Endothelial cell of umbilical vein (primary cell): ENCODE results near the gene SLC4A4. TPM values are rescaled to one million over a fixed set of nuclear protein-coding genes. Genes with fewer than 3 reads are reported as not detected.

ENCODE experiments used
- BruUV-seq: library from RNA; stranded (reverse); fragments of 400-500 nt; replicated peaks from 2 replicates; lab custom pipeline; 2021; lab: Mats Ljungman, UMichigan
- CTCF ChIA-PET: fragments of 300-600, 350-600 bp; sonication (Branson Sonifier 250); formaldehyde crosslinking; loops from one replicate; lab custom pipeline; 2021; ENCODE audit warnings: antibody characterized with exemption, inconsistent platforms; lab: Charles Lee
- POLR2A ChIA-PET: fragments of 300-600, 350-600 bp; sonication (Branson Sonifier 250); formaldehyde crosslinking; loops from one replicate; lab custom pipeline; 2021; ENCODE audit warnings: antibody characterized with exemption, inconsistent platforms; lab: Charles Lee
- DNase-seq: peaks from one replicate; pipeline ENCODE4 v3.0.0-alpha.2; 2011; ENCODE audit warnings: low read depth, low spot score
- FAIRE-seq: peaks from 2 replicates; lab custom pipeline; 2011; peaks lifted over from hg19 to GRCh38; lab: Jason Lieb, UNC
- H2AFZ ChIP-seq: 2 replicates; pipeline ENCODE4 v1.6.0; 2012; ENCODE audit warnings: low read depth, low read length, control low read depth, inconsistent platforms
- H3K27ac ChIP-seq: 2 replicates; pipeline ENCODE4 v1.5.1; 2011; ENCODE audit warnings: low read depth, mild to moderate bottlenecking, control low read depth, low read length, moderate library complexity; ENCODE audit not compliant: insufficient read depth
- H3K27me3 ChIP-seq, 2 experiments: 2 replicates each; pipeline versions ENCODE4 v1.6.0 to v1.6.1; 2011; ENCODE audit warnings: low read length in 2 of 2, mixed read lengths in 1 of 2; ENCODE audit not compliant: control insufficient read depth in 2 of 2, insufficient read depth in 2 of 2
- H3K36me3 ChIP-seq, 2 experiments: 2 replicates in 1 of 2; 3 replicates in 1 of 2; pipeline ENCODE4 v1.5.1; 2011; ENCODE audit warnings: low read length in 2 of 2, mild to moderate bottlenecking in 1 of 2, moderate library complexity in 1 of 2; ENCODE audit not compliant: control insufficient read depth in 2 of 2, insufficient read depth in 2 of 2; ENCODE audit errors: extremely low read depth in 1 of 2
- H3K4me1 ChIP-seq: 3 replicates; pipeline ENCODE4 v1.5.1; 2011; ENCODE audit warnings: mild to moderate bottlenecking, low read length; ENCODE audit not compliant: control insufficient read depth, insufficient read depth; ENCODE audit errors: extremely low read depth
- H3K4me2 ChIP-seq: 2 replicates; pipeline ENCODE4 v1.6.1; 2011; ENCODE audit warnings: low read length, control low read depth, mixed read lengths; ENCODE audit not compliant: insufficient read depth
- H3K4me3 ChIP-seq, 3 experiments: fragments of 200-600 bp in 1 of 3; sonication (generic), shearing (Covaris generic) in 1 of 3; replicated peaks in 1 of 3; 2 replicates each; pipeline ENCODE4 v1.5.1; 2011 to 2016; ENCODE audit warnings: control low read depth in 3 of 3, low read length in 3 of 3, mild to moderate bottlenecking in 2 of 3, inconsistent platforms in 1 of 3, low read depth in 1 of 3, moderate library complexity in 1 of 3; ENCODE audit not compliant: insufficient read depth in 1 of 3
- H3K79me2 ChIP-seq: 2 replicates; pipeline ENCODE4 v1.6.0; 2012; ENCODE audit warnings: low read length, inconsistent platforms; ENCODE audit not compliant: control insufficient read depth, insufficient read depth
- H3K9ac ChIP-seq: replicated peaks from 2 replicates; pipeline ENCODE3; 2011; ENCODE audit warnings: low read length, control low read depth; ENCODE audit not compliant: insufficient read depth; ENCODE audit errors: extremely low read depth
- H3K9me1 ChIP-seq: replicated peaks from 3 replicates; pipeline ENCODE4 v1.6.0; 2011; ENCODE audit warnings: mild to moderate bottlenecking, low read length; ENCODE audit not compliant: control insufficient read depth, insufficient read depth; ENCODE audit errors: extremely low read depth
- H3K9me3 ChIP-seq: replicated peaks from 2 replicates; pipeline ENCODE4 v1.5.1; 2012; ENCODE audit warnings: low read length, inconsistent platforms; ENCODE audit not compliant: control insufficient read depth, insufficient read depth
- H4K20me1 ChIP-seq: replicated peaks from 2 replicates; pipeline ENCODE3; 2011; ENCODE audit warnings: mild to moderate bottlenecking, low read length; ENCODE audit not compliant: control insufficient read depth, insufficient read depth; ENCODE audit errors: extremely low read depth
- CTCF ChIP-seq, 2 donors: IDR thresholded peaks; 1 replicate in 1 of 2; 2 replicates in 1 of 2; pipeline ENCODE4 v1.5.1; 2011; ENCODE audit warnings: low read length in 2 of 2, mild to moderate bottlenecking in 2 of 2, moderate library complexity in 2 of 2, control low read depth in 1 of 2, inconsistent platforms in 1 of 2, low read depth in 1 of 2; ENCODE audit not compliant: insufficient read depth in 1 of 2; ENCODE audit errors: extremely low read depth in 1 of 2
- EZH2 ChIP-seq: IDR thresholded peaks from 2 replicates; pipeline ENCODE4 v1.6.1; 2012; ENCODE audit warnings: borderline replicate concordance, low read depth, mild to moderate bottlenecking, moderate library complexity, low read length, inconsistent platforms; ENCODE audit not compliant: severe bottlenecking
- FOS ChIP-seq: IDR thresholded peaks from 2 replicates; pipeline ENCODE4 v1.6.1; 2011; ENCODE audit warnings: mild to moderate bottlenecking, low read length, moderate library complexity, borderline replicate concordance; ENCODE audit not compliant: insufficient read depth
- GATA2 ChIP-seq: IDR thresholded peaks from 2 replicates; pipeline ENCODE4 v1.7.0; 2011; ENCODE audit warnings: low read depth, mild to moderate bottlenecking, moderate library complexity, mixed read lengths, low read length; ENCODE audit not compliant: insufficient read length, insufficient read depth
- JUN ChIP-seq: IDR thresholded peaks from 2 replicates; pipeline ENCODE4 v1.6.1; 2011; ENCODE audit warnings: borderline replicate concordance, low read depth; ENCODE audit not compliant: insufficient read length, insufficient read depth
- MAX ChIP-seq: IDR thresholded peaks from 2 replicates; pipeline ENCODE4 v1.6.1; 2011; ENCODE audit not compliant: insufficient read depth, insufficient read length
- MYC ChIP-seq: IDR thresholded peaks from one replicate; pipeline ENCODE4 v1.6.1; 2011; ENCODE audit warnings: mild to moderate bottlenecking, low read depth, low read length
- POLR2A ChIP-seq: IDR thresholded peaks from 2 replicates; pipeline ENCODE4 v1.6.1; 2012; ENCODE audit warnings: low read depth, mild to moderate bottlenecking, control low read depth, low read length
- POLR2AphosphoS5 ChIP-seq: IDR thresholded peaks from 2 replicates; pipeline ENCODE4 v1.6.1; 2012; ENCODE audit warnings: low read depth, mild to moderate bottlenecking, control low read depth, low read length, moderate library complexity; ENCODE audit not compliant: insufficient read depth
- dilution Hi-C: fragments of 300-500 bp; cut with MboI; formaldehyde crosslinking; loops from one replicate; pipeline ENCODE4 v1.15.0; 2019; ENCODE audit warnings: low sequenced_read_pairs; ENCODE audit not compliant: extremely low pct_ligation_motif_present
- intact Hi-C: fragments of 100-400 bp; cut with micrococcal nuclease; formaldehyde crosslinking; loops from one replicate; pipeline ENCODE4 v1.10.0; 2022
- polyA plus RNA-seq, 4 experiments: library from polyadenylated mRNA; depleted of rRNA in 3 of 4; stranded (reverse) in 3 of 4; unstranded in 1 of 4; fragments of >200 nt; gene quantifications; 2 replicates each; pipeline versions ENCODE4 v1.2.1 to v1.2.3, GENCODE V29; 2011 to 2012; ENCODE audit warnings: missing spikeins in 1 of 4
- total RNA-seq: library from RNA; stranded (reverse); gene quantifications from 2 replicates; pipeline ENCODE4 v1.2.3, GENCODE V29; 2021

Gene SLC4A4
- total and polyA plus RNA-seq, 2 donors (not counting 3 experiments of a cell fraction or from before 2014, with no cell fraction given), result not detected

GRCh38 chr4:71607780-71608677, 269.2 kb downstream of the SLC4A4 start:
- no peak for TF ChIP-seq POLR2AphosphoS5
- no peak for TF ChIP-seq EZH2
- Histone ChIP-seq H4K20me1 (no peaks in the 10 kb centered on the region), H3K4me2 (no peak overlapping the region), H3K9ac (no peak overlapping the region), H3K4me1 (no peaks in the 10 kb centered on the region), H3K27me3 (no peaks in the 10 kb centered on the region), H3K9me1 (no peaks in the 10 kb centered on the region), H3K79me2 (no peaks in the 10 kb centered on the region), H3K4me3 (no peak overlapping the region), H3K36me3 (no peaks in the 10 kb centered on the region), H3K27ac (no peak overlapping the region), H3K9me3 (no peaks in the 10 kb centered on the region), H2AFZ (no peak overlapping the region)
- dilution Hi-C loops, result no loop called here
- intact Hi-C loops, result no loop called here
- ChIA-PET POLR2A (no interaction called here), CTCF (no interaction called here)
- BruUV-seq, result no TSS peak
- DNase-seq (no peak), FAIRE-seq (no peak)

GRCh38 chr4:71608678-71609071, 269.9 kb downstream of the SLC4A4 start:
- H3K4me2 ChIP-seq, result no peak overlapping the region
- no peak overlapping the region for H3K9ac ChIP-seq
- H3K36me3 ChIP-seq, result no peaks in the 10 kb centered on the region
- no TSS peak for BruUV-seq
- H4K20me1 ChIP-seq, result no peaks in the 10 kb centered on the region
- H3K9me1 ChIP-seq, result no peaks in the 10 kb centered on the region
- no peak overlapping the region for H3K27ac ChIP-seq
- no peak overlapping the region for H2AFZ ChIP-seq
- POLR2A ChIA-PET, result no interaction called here
- intact Hi-C loops (no loop called here), dilution Hi-C loops (no loop called here)
- CTCF ChIA-PET, result no interaction called here
- no peaks in the 10 kb centered on the region for H3K27me3 ChIP-seq
- H3K4me1 ChIP-seq, result no peaks in the 10 kb centered on the region
- no peak for TF ChIP-seq GATA2
- no peak for TF ChIP-seq MYC
- no peak for TF ChIP-seq JUN
- no peak for TF ChIP-seq FOS
- TF ChIP-seq POLR2AphosphoS5, result no peak
- TF ChIP-seq CTCF (IDR thresholded peaks at IDR 0.05; ENCODE audit: extremely low read depth in 1 of 2, insufficient read depth in 1 of 2, low read depth in 1 of 2, low read length in 2 of 2), result no peak
- TF ChIP-seq MAX, result no peak
- TF ChIP-seq EZH2, result no peak
- no peak for TF ChIP-seq POLR2A
- DNase-seq, result no peak
- H3K9me3 ChIP-seq, result no peaks in the 10 kb centered on the region
- no peak for FAIRE-seq
- no peak overlapping the region for H3K4me3 ChIP-seq
- no peaks in the 10 kb centered on the region for H3K79me2 ChIP-seq
